Thyroid gland (tissue), 4 donors: Measurements from ENCODE around the gene NGFR.

Experiments used
- CTCF ChIP-seq, 6 experiments: fragments of 200-600 bp in 3 of 6; fragments of 450-650 bp in 3 of 6; sonication (generic) in 3 of 6; IDR thresholded peaks; one replicate each; pipeline ENCODE4 v1.5.1; 2016 to 2019; ENCODE audit warnings: antibody characterized with exemption in 6 of 6, mild to moderate bottlenecking in 2 of 6, inconsistent platforms in 1 of 6, moderate library complexity in 1 of 6
- POLR2A ChIP-seq, 2 donors: fragments of 450-650 bp; IDR thresholded peaks; one replicate each; pipeline ENCODE4 v1.6.1; 2017; ENCODE audit warnings: antibody characterized with exemption in 2 of 2, mild to moderate bottlenecking in 2 of 2, moderate library complexity in 1 of 2

- TF ChIP-seq CTCF (IDR thresholded peaks at IDR 0.05): no peak
- no peak for TF ChIP-seq POLR2A (IDR thresholded peaks at IDR 0.05)
Observed at GRCh38 chr17:49510059-49510719, 15.1 kb downstream of the NGFR start.
